Colonic mucosa (tissue), 4 donors: ENCODE results near the gene ELOVL2. TPM values are rescaled to one million over a fixed set of nuclear protein-coding genes. Genes with fewer than 3 reads are reported as not detected.

Experiments
- DNase-seq: peaks from one replicate; pipeline ENCODE4 v3.0.0-alpha.2; 2020
- H3K27ac ChIP-seq: fragments of 200-600 bp; one replicate; pipeline ENCODE4 v1.8.0; 2021
- H3K27me3 ChIP-seq: fragments of 200-600 bp; one replicate; pipeline ENCODE4 v1.8.0; 2021
- H3K36me3 ChIP-seq: fragments of 200-600 bp; one replicate; pipeline ENCODE4 v1.8.0; 2021
- H3K4me1 ChIP-seq: fragments of 200-600 bp; one replicate; pipeline ENCODE4 v1.8.0; 2021; ENCODE audit warnings: mild to moderate bottlenecking
- H3K4me3 ChIP-seq: fragments of 200-600 bp; one replicate; pipeline ENCODE4 v1.8.0; 2021
- H3K9ac ChIP-seq, 2 donors: one replicate each; pipeline ENCODE4 v1.7.0; 2013; ENCODE audit warnings: control low read depth in 2 of 2, low read depth in 2 of 2, low read length in 2 of 2
- H3K9me3 ChIP-seq: fragments of 200-600 bp; one replicate; pipeline ENCODE4 v1.8.0; 2021
- CTCF ChIP-seq: fragments of 200-600 bp; IDR thresholded peaks from one replicate; pipeline ENCODE4 v1.8.0; 2022; ENCODE audit warnings: antibody characterized with exemption, mild to moderate bottlenecking
- intact Hi-C: fragments of 100-400 bp; cut with DNase I; formaldehyde crosslinking; loops from one replicate; pipeline ENCODE4 v1.14.1; 2022
- total RNA-seq, 2 donors: library from RNA; stranded (reverse); fragmentation: NEBNext Ultra II Directional in 1 of 2; extraction: Animal tissue kit (Norgen Biotek cat#: 25700) in 1 of 2; gene quantifications; one replicate each; pipeline ENCODE4 v1.2.1, GENCODE V29; 2021
- donor health status: healthy.
- donor health status: DM: no; HTN: no; CAD: no.
- donor health status: DM: no; HTN: no; CAD: no.

The ELOVL2 gene
- total RNA-seq, 2 donors from 2014 or later: 0.05 to 0.11 TPM

- H3K9me3 ChIP-seq: no peaks in the 10 kb centered on the region
- H3K27me3 ChIP-seq: peaks cover 28% of the 10 kb centered on the region
- intact Hi-C loops: no loop called here
Observed at GRCh38 chr6:11044712-11045167, 635 bp upstream of the ELOVL2 start.

DNA sequence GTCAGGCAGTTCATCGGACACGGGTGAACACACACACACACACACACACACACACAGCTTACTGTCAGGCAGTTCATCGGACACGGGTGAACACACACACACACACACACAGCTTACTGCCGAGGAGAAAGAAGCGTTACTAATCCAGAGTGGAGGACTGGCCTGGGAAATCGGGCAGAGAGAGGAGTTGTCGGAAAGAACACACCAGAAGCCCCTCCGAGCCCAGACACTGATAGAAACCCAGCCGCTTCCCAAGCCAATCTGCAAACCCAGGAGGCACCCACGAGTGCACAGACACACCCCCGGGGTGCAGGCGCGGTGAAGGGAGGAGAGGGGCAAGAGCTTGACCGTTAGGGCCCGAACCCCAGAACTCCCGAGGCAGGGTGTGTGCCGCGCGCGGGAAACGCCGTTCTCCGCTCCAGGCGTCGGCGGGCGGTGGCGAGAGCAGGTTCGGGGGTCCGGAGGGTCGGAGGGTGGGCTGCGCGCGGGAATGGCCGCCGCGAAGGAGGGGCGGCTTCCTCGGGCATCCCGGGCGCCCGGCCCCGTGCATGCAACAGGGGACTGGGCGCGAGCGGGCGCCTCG lies 636 bp downstream of the ELOVL2 start:
- no peak overlapping the region for H3K27ac ChIP-seq
- H3K4me3 ChIP-seq: peak overlapping the region; percentile 26
- TF ChIP-seq CTCF: no peak
- H3K9me3 ChIP-seq: no peaks in the 10 kb centered on the region
- peaks cover 28% of the 10 kb centered on the region for H3K27me3 ChIP-seq
- intact Hi-C loops: no loop called here
- H3K36me3 ChIP-seq: no peaks in the 10 kb centered on the region
- DNase-seq: no peak
- no peaks in the 10 kb centered on the region for H3K4me1 ChIP-seq
- no peak overlapping the region for H3K9ac ChIP-seq

More at GRCh38 chr6:11044712-11045167, 635 bp upstream of the ELOVL2 start:
- DNase-seq: no peak
- Histone ChIP-seq H3K9ac (no peak overlapping the region), H3K4me3 (no peak overlapping the region), H3K27ac (no peak overlapping the region), H3K4me1 (no peaks in the 10 kb centered on the region), H3K36me3 (no peaks in the 10 kb centered on the region)
- TF ChIP-seq CTCF: no peak

DNA sequence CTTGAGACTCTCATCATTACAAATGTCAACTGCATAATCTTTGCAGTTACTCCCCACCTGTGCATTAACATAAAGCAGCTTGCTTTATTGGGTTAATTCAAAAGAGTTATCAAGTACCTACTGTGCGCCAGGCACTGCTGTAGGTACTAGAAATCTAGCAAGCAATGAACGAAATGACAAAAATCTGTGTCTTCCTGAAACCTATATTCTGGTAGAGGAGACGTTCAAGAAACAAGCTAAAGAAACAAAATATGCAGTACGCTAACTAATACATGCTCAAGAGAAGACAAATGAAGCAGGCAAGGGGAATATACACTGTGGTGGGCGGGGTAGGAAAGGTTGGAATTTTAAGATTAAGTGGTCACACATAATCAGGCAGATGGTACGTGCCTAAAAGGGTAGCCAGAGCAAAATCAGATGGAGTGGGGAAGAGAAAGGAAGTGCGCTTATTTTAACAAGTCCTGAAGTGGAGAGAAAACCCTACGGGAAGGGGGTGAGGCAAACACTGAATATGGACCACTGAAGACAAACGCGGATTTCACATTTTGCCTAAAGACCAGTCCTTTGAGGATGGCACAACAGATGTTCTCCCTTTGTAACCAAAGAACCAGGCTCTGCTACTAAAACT lies 1.2 kb downstream of the ELOVL2 start:
- intact Hi-C loops: no loop called here
- H3K4me1 ChIP-seq: no peaks in the 10 kb centered on the region
- H3K9ac ChIP-seq: no peak overlapping the region
- DNase-seq: no peak
- H3K27me3 ChIP-seq: peaks cover 32% of the 10 kb centered on the region
- no peaks in the 10 kb centered on the region for H3K36me3 ChIP-seq
- TF ChIP-seq CTCF: no peak
- H3K9me3 ChIP-seq: no peaks in the 10 kb centered on the region
- H3K27ac ChIP-seq: no peak overlapping the region
- no peak overlapping the region for H3K4me3 ChIP-seq

- Histone ChIP-seq H3K9me3 (no peaks in the 10 kb centered on the region), H3K9ac (no peak overlapping the region), H3K27ac (no peak overlapping the region), H3K4me3 (no peak overlapping the region), H3K36me3 (no peaks in the 10 kb centered on the region), H3K27me3 (peaks cover 33% of the 10 kb centered on the region), H3K4me1 (no peaks in the 10 kb centered on the region)
- no peak for TF ChIP-seq CTCF
- no peak for DNase-seq
- intact Hi-C loops: no loop called here
Observed at GRCh38 chr6:11042025-11042749, 1.9 kb downstream of the ELOVL2 start.

DNA sequence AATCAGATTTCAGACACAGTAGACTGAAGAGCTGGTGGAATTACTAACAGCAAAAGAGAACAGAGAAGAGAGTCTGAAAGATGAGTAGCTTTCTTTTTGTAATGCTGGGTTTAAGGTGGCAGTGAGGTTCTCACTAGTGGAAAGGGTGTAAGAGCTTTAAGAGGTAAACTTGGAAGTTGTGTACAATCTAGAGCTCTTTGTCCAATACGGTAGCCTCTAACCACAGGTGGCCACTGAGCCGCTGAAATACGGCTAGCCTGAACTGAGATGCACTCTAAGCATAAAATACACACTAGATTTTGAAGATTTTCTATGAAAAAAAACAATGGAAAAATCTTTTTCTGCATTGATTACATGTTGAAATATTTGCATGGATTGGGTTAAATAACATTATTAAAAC lies 4.0 kb downstream of the ELOVL2 start:
- no peak for TF ChIP-seq CTCF
- H3K27ac ChIP-seq: no peak overlapping the region
- no peak for DNase-seq
- no peak overlapping the region for H3K4me3 ChIP-seq
- no peaks in the 10 kb centered on the region for H3K36me3 ChIP-seq
- peaks cover 18% of the 10 kb centered on the region for H3K27me3 ChIP-seq
- no peak overlapping the region for H3K9ac ChIP-seq
- no peaks in the 10 kb centered on the region for H3K4me1 ChIP-seq
- H3K9me3 ChIP-seq: no peaks in the 10 kb centered on the region
- intact Hi-C loops: no loop called here
